Glutamatergic neuron (in vitro differentiated cells): ENCODE data around the gene HIVEP3. TPM values are rescaled to one million over a fixed set of nuclear protein-coding genes. Genes with fewer than 3 reads are reported as not detected.

ENCODE experiments used
- DNase-seq: peaks from one replicate; pipeline ENCODE4 v3.0.0; 2022
- H3K27ac Mint-ChIP-seq: one replicate; pipeline ENCODE4 v1.8.0; 2020; ENCODE audit warnings: mild to moderate bottlenecking, mixed read lengths, inconsistent platforms; ENCODE audit not compliant: unreplicated experiment
- H3K27me3 Mint-ChIP-seq: one replicate; pipeline ENCODE4 v1.8.0; 2020; ENCODE audit warnings: mild to moderate bottlenecking, moderate library complexity, mixed read lengths, inconsistent platforms; ENCODE audit not compliant: unreplicated experiment
- H3K36me3 Mint-ChIP-seq: one replicate; pipeline ENCODE4 v1.8.0; 2020; ENCODE audit warnings: mild to moderate bottlenecking, mixed read lengths, inconsistent platforms; ENCODE audit not compliant: unreplicated experiment
- H3K4me1 Mint-ChIP-seq: one replicate; pipeline ENCODE4 v1.8.0; 2020; ENCODE audit warnings: mild to moderate bottlenecking, low read depth, mixed read lengths, inconsistent platforms; ENCODE audit not compliant: unreplicated experiment
- H3K4me3 Mint-ChIP-seq: one replicate; pipeline ENCODE4 v1.8.0; 2020; ENCODE audit warnings: mild to moderate bottlenecking, mixed read lengths, inconsistent platforms; ENCODE audit not compliant: unreplicated experiment
- H3K9me3 Mint-ChIP-seq: one replicate; pipeline ENCODE4 v1.8.0; 2020; ENCODE audit warnings: mild to moderate bottlenecking, moderate library complexity, mixed read lengths, inconsistent platforms; ENCODE audit not compliant: unreplicated experiment
- total RNA-seq: library from RNA; stranded (reverse); fragmentation: NEBNext Ultra II Directional; extraction: Animal tissue kit (Norgen Biotek cat#: 25700); gene quantifications from one replicate; pipeline ENCODE4 v1.2.1, GENCODE V29; 2021; ENCODE audit not compliant: unreplicated experiment
- TF ChIP-seq, protein P1 (sequence below): fragments of 200-600 bp; sonication (generic); IDR thresholded peaks from one replicate; pipeline ENCODE4 v1.5.0; 2021; ENCODE audit not compliant: partially characterized antibody, unreplicated experiment

HIVEP3 gene
- total RNA-seq, 1 donor from 2014 or later: 15.1 TPM

GRCh38 chr1:41803656-41804055 is 115.1 kb downstream of the HIVEP3 start:
- H3K27me3 Mint-ChIP-seq: peaks cover 5% of the 10 kb centered on the region
- TF ChIP-seq, protein P1, sequence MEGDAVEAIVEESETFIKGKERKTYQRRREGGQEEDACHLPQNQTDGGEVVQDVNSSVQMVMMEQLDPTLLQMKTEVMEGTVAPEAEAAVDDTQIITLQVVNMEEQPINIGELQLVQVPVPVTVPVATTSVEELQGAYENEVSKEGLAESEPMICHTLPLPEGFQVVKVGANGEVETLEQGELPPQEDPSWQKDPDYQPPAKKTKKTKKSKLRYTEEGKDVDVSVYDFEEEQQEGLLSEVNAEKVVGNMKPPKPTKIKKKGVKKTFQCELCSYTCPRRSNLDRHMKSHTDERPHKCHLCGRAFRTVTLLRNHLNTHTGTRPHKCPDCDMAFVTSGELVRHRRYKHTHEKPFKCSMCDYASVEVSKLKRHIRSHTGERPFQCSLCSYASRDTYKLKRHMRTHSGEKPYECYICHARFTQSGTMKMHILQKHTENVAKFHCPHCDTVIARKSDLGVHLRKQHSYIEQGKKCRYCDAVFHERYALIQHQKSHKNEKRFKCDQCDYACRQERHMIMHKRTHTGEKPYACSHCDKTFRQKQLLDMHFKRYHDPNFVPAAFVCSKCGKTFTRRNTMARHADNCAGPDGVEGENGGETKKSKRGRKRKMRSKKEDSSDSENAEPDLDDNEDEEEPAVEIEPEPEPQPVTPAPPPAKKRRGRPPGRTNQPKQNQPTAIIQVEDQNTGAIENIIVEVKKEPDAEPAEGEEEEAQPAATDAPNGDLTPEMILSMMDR: no peak
- H3K4me1 Mint-ChIP-seq: peaks cover 12% of the 10 kb centered on the region
- H3K36me3 Mint-ChIP-seq: peaks cover 10% of the 10 kb centered on the region
- H3K9me3 Mint-ChIP-seq: peaks cover 2% of the 10 kb centered on the region
- no peak overlapping the region for H3K27ac Mint-ChIP-seq
- H3K4me3 Mint-ChIP-seq: no peak overlapping the region
- DNase-seq: no peak

DNA sequence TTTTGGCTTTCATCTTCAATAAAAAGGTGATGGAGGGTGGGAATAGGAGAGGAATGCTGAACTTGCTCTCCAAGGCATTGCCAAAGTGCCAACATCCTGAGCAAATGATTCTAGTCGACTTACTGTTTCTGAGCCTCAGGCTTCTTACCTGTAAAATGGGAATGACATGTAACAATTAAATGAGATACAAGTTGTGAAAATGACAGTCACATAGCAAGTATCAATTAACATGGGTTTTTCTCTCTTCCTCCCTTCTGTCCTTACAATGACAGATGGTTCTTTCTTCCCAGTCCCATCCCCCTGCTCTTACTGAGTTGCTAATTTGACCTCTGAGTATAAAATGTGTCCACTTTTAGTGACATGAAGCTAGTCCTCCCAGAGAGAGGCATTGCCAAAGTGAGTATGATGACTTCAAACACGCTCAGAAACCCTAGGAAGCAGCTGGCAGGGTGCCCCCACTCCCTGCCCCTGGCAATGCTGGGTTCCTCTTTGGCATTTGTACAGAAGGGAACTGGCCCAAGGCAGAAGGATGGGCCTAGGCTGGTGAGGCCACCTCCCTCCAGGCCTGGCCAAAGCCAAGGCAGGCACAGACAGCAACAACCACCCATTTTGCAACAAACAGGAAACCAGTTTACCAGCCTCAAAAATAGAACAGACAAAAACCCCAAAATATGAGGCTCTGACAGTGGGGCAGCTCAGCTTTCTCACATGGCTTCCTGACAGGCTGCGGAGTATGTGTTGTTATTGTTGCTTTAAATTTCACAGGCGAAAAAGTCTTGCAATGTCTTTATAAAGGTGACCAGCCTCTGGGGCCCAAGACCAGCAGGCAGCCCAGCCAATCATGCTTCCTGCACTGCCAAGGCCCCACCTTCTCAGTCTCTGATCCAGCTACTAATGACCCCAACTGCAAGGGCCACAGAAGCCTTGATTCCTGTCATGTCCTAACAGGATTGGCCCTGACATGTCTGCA is 115.9 kb downstream of the HIVEP3 start:
- Mint-ChIP-seq H3K4me3 (no peak overlapping the region), H3K36me3 (peaks cover 10% of the 10 kb centered on the region), H3K4me1 (peaks cover 12% of the 10 kb centered on the region), H3K27me3 (peaks cover 4% of the 10 kb centered on the region), H3K9me3 (peaks cover 2% of the 10 kb centered on the region), H3K27ac (peak overlapping the region; percentile 9)
- DNase-seq: no peak
- TF ChIP-seq, protein P1: no peak

DNA sequence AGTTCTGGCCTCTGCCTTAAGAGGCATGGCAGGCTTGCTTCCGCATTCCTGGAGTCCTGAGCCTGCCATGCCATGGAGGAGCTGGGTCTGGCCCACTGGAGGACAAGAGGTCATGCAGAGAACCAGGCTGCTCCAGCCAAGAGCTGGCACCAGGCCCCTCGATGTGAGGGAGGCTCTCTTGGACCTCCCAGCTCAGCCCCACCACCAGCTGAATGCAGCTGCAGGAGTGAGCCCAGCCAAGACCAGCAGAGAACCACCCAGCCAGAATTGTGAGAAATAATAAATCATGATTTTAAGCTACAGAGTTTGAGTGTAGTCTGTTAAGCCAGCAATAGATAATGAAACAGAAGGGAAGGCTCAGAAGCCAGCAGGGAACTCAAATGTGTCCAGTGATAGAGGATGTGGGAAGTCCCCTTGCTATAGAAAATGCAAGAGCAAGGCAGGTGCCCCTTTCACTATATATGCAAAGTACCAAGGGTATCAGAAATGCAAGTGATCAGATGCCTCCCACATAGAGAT is 118.4 kb downstream of the HIVEP3 start:
- Mint-ChIP-seq H3K4me3 (no peak overlapping the region), H3K9me3 (peaks cover 2% of the 10 kb centered on the region), H3K27me3 (peaks cover 2% of the 10 kb centered on the region), H3K27ac (no peak overlapping the region), H3K4me1 (peaks cover 21% of the 10 kb centered on the region), H3K36me3 (peaks cover 10% of the 10 kb centered on the region)
- DNase-seq: no peak
- TF ChIP-seq, protein P1: no peak

DNA sequence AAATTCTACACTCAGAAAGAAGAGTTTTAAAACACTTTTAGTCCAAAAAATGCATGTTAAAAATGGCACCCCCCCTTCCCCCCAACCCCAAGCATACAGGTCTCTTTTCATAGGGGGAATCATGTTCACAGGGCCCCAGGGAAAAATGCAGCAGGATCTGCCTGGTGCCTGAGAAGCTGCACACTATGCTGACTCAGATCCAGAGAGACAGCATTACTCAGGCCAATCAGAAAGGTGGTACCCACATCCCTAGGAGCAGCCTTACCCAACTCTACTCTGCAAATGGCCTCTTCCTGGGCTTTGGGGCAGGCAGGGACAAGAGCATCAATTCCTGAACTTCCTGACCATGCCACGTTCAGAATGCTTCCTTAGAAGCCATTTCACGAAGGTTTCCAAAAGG is 119.0 kb downstream of the HIVEP3 start:
- peaks cover 2% of the 10 kb centered on the region for H3K9me3 Mint-ChIP-seq
- DNase-seq: no peak
- no peak overlapping the region for H3K27ac Mint-ChIP-seq
- TF ChIP-seq, protein P1: no peak
- H3K27me3 Mint-ChIP-seq: peaks cover 2% of the 10 kb centered on the region
- H3K4me1 Mint-ChIP-seq: peaks cover 21% of the 10 kb centered on the region
- no peak overlapping the region for H3K4me3 Mint-ChIP-seq
- H3K36me3 Mint-ChIP-seq: peaks cover 10% of the 10 kb centered on the region

GRCh38 chr1:41799205-41799604 is 119.5 kb downstream of the HIVEP3 start:
- peaks cover 2% of the 10 kb centered on the region for H3K9me3 Mint-ChIP-seq
- peaks cover 2% of the 10 kb centered on the region for H3K27me3 Mint-ChIP-seq
- no peak for DNase-seq
- TF ChIP-seq, protein P1: no peak
- H3K4me1 Mint-ChIP-seq: peaks cover 19% of the 10 kb centered on the region
- H3K27ac Mint-ChIP-seq: no peak overlapping the region
- no peak overlapping the region for H3K4me3 Mint-ChIP-seq
- H3K36me3 Mint-ChIP-seq: peaks cover 10% of the 10 kb centered on the region
